Measurements from ENCODE around the gene CD200R1L.

CD200R1L gene

DNA sequence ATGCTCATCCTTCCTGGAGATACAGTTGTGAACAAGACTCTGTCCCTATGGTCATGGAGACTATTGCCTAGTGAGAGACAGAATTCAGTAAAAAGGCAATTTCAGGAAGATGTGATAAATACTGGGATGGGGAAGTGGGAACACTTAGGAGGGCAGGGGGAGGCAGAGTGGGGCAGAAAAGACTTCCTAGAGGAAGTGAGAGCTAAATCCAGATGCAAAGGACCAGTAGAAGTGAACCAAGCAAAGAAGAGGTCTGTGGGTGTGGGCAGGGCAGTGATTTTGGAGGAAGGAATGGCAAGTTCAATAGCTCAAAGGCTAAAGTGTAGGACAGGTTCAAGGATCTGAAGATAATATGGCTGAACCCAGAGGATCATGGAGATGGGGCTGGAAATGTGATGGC is 68.9 kb downstream of the CD200R1L start:
- TF ChIP-seq, protein P1, sequence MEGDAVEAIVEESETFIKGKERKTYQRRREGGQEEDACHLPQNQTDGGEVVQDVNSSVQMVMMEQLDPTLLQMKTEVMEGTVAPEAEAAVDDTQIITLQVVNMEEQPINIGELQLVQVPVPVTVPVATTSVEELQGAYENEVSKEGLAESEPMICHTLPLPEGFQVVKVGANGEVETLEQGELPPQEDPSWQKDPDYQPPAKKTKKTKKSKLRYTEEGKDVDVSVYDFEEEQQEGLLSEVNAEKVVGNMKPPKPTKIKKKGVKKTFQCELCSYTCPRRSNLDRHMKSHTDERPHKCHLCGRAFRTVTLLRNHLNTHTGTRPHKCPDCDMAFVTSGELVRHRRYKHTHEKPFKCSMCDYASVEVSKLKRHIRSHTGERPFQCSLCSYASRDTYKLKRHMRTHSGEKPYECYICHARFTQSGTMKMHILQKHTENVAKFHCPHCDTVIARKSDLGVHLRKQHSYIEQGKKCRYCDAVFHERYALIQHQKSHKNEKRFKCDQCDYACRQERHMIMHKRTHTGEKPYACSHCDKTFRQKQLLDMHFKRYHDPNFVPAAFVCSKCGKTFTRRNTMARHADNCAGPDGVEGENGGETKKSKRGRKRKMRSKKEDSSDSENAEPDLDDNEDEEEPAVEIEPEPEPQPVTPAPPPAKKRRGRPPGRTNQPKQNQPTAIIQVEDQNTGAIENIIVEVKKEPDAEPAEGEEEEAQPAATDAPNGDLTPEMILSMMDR (IDR thresholded peaks at IDR 0.05): no peak

DNA sequence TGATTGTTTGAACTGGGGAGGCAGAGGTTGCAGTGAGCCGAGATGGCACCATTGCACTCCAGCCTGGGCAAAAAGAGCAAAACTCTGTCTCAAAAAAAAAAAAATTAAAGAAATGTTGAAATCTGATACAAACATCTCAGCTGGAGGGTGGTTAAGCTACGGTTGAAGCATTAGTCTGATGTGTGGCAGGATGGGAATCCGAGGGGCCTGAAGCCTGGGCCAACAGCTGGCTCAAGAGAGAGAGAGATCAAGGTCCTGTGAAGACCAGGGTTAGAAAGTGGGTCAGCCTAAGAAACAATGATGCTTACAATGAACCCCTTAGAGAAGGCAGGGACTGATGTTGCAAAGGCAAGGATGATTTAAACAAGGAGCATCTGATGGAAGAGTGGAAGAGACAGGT is 69.8 kb downstream of the CD200R1L start:
- TF ChIP-seq, protein P1 (IDR thresholded peaks at IDR 0.05): no peak

- TF ChIP-seq, protein P1 (IDR thresholded peaks at IDR 0.05): no peak
Observed at GRCh38 chr3:112776000-112776399, 70.7 kb downstream of the CD200R1L start.

DNA sequence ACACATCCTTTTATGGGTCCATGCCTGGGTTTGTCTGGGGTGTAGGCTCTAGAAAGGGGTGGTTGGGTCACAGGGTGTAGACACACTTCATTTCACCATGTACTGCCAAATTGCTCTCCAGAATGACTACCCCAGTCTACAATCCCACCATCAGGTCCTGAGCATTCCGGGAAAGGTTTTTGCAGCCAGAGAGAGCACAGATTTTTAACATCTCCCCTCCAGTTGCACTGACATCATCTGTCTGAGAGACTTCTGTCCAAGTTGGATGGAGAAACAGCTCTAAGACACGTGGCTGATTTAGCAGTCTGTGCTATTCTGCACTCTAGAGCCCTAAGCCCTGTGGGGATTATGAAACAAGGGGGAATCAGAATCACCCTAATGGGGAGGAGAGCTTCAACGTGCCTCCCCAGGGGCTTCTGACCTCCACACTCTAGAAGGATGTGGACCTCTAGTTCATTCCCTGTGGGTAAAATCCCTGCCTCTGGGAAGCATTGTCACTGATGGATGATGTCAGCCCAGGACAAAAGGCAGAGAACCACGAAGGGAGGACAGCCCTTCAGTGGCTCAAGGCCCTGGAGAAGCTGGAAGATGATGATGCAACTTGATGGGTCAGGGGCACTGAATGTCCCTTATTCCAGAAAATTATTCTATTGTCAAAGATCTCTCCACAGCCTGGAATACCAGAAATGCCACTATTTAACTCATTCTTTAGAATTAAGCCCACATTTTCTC is 71.5 kb downstream of the CD200R1L start:
- TF ChIP-seq, protein P1 (IDR thresholded peaks at IDR 0.05): no peak

- TF ChIP-seq, protein P1 (IDR thresholded peaks at IDR 0.05): no peak
Observed at GRCh38 chr3:112774293-112774926, 72.3 kb downstream of the CD200R1L start.

GRCh38 chr3:112773864-112774263 is 72.8 kb downstream of the CD200R1L start:
- TF ChIP-seq, protein P1 (IDR thresholded peaks at IDR 0.05): no peak

- TF ChIP-seq, protein P1 (IDR thresholded peaks at IDR 0.05): no peak
Observed at GRCh38 chr3:112770951-112771350, 75.7 kb downstream of the CD200R1L start.

All from LNCAP (cell line).